ENCODE measurements around the gene UNC79.

UNC79 gene

DNA sequence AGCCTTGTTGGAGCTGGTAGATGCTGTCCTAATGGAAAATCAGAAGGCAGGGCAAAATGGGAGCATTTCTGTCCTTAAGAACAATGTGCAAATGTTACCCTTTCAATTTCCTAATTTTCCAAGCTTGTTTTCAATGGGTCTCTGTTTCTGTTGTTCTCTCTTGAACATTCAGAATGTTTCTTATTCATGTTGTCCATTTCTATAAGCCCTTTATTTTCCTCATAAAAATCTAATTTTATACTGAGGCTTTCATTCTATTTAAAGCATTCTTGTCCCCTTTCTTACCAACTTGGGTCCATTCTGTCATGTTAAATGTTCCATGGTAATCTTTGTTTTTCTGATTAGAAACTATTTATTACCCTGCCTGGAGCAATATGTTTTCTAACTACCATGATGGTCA, 232.6 kb downstream of the UNC79 start:
- no peak for DNase-seq (ENCODE audit: low spot score)

DNA sequence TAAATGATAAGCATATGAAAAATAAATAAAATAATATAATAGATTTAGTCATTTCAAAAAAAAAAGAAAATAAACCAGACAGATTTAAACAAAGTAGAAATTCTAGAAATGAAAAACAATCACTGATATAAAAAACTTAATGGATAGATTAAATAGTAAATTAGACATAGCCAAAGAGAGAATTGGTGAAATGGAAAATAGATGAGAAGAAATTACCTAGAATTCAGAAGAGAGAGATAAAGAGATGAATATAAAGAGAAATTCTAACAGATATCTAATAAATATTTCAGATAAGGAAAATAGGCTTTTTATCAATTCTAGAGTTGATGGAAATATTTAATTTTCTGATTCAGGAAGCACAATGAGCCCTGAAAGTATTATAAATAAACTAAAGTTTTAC, 234.4 kb downstream of the UNC79 start:
- DNase-seq (ENCODE audit: low spot score): no peak

DNA sequence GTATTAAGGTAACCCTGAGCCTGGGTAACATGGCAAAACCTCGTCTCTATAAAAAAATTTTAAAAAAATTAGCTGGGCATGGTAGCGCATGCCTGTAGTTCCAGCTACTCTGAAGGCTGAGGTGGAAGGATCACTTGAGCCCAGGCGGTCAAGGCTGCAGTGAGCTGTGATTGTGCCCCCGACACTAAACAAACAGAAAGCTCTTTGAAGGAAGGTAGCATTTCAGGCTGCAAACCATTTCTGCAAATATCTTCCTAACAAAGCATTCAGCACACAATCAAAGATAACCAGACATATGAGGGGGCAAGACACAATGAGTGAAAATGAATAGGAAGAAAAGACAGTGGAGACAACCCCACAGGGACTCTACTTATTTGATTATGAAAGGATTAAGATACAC, 238.9 kb downstream of the UNC79 start:
- DNase-seq (ENCODE audit: low spot score): no peak

DNA sequence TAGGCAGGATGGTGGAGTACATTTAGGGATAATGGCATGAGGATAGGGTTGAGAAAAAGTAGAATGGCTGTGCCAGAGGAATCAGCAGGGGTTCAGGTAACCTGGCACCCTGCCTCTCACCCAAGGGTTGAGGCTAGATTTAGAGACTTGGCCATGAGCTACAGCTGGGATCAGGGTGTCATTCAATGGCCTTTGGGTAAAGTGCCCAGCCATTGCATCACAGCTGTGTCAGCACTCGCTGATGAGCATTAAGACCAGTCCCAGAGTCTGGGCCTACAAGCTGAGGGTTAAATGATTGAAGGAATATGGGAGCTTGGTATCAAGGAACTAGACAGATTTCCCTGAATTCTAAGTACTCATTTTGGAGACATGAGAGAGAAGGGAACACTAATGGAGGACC, 243.6 kb downstream of the UNC79 start:
- DNase-seq (ENCODE audit: low spot score): no peak

DNA sequence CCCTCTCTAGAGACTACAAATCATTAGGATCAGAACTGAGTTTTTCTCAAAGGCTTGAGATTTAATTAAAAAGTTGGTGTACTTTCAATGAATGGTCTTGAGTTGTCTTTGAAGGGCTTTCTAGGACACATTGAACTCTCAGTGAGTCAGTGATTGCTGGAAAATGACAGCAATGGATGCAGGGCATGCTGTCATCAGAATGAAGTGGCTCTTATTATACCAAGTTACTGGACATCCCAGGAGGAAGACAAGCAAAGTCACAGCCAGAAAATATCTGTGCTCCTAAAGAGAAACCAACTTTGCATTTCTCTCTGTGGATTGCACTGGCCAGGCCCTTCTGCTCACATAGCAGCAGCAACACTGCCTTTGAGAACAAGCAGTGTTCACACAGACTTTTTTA, 244.9 kb downstream of the UNC79 start:
- DNase-seq (ENCODE audit: low spot score): no peak

DNA sequence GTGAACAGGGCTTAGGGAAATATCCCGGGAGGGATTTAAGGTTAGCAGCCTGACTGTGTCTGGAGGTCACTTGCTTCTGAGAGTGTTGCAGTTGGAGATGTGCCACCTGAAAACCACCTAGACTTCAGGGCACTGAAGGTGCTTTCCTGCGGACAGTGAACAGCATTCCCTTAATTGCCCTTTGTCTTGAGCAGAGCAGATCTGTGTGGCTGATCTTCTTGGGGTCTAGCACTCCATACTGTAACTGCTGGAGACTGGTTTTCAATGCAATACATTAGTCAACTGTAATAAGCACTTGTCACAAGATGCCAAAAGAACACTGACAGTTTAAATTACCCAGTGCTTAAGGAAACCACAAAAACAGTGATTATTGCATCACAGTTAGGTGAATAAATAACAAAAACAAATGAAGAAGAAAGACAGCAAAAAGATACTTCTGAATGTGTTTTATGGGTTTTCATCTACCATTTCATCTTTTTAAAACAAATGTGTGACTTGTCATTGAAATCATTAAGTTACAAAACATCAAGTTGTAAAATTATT, 245.7 kb downstream of the UNC79 start:
- DNase-seq (ENCODE audit: low spot score): no peak

DNA sequence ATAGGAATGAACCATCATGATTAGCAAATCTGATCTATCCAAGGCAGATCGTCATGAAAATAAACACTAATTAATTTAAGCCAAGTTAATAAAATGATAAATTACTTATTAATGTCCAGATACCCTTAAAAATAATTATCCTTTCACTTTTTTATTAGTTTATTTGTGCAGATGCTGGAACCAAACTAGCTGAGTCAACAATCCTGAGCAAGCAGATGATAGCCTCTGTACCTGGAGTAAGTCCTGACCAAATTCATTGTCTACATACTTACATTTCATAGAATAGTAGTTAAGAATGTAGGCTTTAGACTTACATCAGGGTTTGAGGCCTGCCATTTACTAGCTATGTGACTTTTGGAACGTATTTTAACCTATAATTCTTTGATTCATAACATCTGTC, 251.7 kb downstream of the UNC79 start:
- no peak for DNase-seq (ENCODE audit: low spot score)

DNA sequence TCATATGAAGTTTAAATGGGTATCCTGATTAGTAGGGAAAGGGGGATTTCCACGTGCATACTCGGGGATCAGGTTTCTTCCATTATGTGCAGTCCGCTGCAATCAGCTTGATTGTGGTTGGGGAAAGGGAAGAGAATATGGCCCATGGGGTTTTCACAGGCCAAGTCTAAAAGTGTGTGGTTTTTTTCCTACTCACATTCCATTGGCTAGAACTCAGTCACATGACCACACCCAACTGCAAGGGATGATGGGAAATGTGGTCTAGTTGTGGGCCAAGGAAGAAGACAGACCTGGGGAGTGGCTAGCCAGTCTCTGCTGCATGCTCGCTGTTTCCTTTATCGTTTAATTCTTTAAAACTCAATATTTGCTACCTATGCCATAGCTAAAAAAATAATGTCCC, 252.5 kb downstream of the UNC79 start:
- DNase-seq (ENCODE audit: low spot score): no peak

DNA sequence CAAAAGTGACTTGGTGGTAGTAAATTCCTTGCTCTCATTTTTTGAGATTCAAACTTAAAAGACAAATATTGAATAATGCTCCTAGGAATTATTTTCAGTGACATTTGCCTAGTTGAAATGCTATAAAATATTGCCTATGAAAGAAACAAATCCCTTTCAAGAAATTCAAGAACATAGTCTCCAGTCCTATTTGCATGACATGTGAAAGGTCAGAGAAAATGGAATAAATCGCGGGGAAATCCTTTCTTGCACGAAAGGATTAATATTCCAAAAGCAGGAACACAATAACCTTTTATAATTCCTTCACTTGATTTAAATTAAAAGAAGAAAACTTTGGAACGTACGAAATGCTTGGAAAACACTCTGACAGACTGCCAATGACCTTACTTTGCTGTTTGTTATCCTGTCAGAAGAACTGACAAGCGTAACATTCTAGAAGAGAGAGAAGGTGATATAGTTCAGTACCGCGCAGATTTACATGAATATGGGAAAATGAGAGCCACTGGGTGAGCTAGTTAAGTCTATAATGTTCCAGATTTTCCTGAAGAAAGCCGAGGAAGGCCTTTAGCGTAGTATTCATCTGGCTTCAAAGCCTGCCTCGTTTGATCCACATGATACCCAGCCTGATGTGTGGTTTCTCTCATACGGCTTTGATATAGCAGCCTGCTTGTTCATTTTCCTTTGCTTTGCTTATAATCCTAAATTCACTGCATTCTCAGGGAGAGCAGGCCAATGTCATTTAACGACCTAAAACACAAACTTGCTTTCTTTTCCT, 254.6 kb downstream of the UNC79 start:
- no peak for DNase-seq (ENCODE audit: low spot score)

DNA sequence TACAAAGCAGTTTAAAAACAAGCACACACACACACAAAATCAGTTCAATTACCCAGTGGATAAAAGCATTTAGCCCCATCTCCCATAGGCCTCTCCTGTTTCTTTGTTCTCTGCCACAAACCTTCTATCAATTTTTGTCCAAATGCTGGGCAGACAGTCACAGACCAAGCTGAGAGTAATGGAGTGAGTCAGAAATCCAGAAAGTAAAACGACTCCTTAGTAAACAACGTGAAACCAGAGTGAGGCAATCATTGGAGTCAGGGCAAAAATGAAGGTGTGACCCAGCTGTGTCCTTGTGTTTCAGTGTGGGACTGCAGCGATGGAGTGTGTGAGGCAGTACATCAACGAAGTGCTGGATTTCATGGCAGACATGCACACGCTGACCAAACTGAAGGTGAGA, 255.5 kb downstream of the UNC79 start:
- no peak for DNase-seq (ENCODE audit: low spot score)

DNA sequence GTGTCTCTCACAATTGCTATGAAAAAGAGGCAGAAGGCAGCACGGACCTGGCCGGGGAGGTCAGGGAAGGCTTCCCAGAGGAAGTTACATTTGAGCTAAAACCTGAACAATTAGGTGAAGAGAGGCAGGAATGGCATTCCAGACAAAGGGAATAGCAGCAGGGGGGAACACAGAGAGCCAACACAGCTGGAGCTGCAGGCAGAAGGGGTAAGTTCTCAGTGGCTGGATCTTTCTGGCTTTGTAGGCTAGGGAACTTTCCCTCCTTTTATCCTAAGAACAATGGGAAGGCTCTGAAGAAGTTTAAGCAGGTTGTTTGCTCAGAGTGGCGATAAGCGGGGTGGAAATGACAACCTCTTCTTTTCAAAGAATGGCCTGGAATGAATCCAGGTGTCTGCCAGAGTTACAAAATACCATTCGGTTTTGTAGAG, 257.5 kb downstream of the UNC79 start:
- no peak for DNase-seq (ENCODE audit: low spot score)

DNA sequence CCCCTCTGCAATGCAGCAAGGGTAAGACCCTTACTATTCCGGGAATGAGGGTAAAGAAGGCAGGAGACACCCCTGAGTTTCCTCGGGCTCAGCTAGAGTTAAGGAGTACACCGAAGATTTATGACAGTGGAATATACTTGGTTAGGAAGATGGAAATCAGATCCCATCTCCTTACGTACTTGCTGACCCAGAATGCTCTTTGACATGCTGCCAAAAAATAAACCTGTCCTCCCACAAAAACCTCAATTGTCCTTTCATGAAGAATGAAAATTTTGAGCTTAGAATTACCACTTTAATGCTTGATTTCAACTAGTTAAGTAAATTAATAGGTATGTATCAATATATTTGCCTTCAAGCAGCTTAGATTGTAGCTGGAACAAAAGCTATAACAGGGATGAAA, 258.1 kb downstream of the UNC79 start:
- no peak for DNase-seq (ENCODE audit: low spot score)

DNA sequence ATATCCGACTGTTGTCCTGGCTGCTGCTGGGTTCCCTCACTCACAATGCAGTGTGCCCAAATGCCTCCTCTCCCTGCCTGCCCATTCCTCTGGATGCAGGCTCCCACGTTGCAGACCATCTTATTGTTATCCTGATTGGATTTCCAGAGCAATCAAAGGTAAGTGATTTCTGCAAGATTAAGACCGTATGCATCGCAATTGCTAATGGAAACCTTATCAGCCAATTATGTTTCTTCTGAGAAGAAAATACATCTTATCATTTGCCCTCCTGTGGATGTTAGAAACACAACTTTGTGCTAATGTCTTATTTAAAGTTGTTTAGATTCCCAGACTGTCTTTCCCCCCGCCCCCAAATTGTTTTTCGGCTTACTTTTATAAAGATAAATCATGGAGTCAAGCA, 259.4 kb downstream of the UNC79 start:
- DNase-seq (ENCODE audit: low spot score): no peak

DNA sequence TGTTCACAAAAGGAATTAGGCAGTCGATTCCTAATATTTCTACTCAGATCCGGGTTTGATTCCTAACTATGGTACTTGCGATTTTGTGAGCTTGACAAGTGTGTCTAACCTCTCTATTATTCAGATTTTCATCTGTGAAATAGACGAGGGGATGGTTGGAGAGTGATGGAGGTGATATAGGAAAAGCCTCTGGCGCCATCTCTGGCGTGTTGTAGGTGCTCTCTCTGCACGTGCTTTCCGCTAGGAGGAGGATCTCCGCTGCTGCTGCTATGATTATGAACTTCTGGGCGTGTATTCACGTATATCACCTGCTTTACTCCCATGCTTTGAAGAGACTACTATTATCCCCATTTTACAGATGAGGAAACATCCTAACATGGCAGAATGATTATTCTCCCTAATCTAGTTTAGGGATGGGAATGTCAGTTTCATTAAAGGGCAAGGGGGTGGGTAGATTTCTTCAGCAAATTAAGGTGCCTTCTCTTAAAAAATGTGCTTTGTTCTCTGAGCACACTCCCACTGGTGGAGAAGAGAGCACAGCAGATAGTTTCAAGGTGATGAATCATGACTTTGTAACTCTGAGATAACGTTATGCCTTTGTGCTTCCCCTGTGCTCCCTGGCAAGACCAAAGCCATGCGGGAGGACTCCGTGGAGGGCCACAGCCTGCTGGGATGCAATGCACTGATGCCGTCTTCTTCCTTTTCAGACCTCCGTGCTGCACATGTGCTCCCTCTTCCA, 260.5 kb downstream of the UNC79 start:
- no peak for DNase-seq (ENCODE audit: low spot score)

DNA sequence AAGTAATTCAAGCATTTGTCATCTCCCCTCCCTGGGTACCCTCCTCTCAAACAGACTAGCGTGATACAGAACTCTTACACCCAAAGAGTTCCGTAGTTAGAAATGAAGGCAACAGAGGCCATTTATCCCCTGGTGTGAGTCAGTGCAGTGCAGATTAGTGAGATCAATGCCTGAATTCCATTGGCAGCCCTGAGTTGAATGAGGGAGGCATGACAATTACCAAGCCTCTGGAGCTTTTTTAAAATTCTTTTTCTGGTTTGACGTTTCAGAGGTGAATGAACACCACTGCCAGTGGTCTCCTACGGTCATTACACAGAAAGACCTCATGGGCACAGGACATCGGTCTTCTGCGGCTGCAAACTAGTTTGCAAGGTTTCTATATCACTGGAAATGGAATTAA, 263.2 kb downstream of the UNC79 start:
- no peak for DNase-seq (ENCODE audit: low spot score)

DNA sequence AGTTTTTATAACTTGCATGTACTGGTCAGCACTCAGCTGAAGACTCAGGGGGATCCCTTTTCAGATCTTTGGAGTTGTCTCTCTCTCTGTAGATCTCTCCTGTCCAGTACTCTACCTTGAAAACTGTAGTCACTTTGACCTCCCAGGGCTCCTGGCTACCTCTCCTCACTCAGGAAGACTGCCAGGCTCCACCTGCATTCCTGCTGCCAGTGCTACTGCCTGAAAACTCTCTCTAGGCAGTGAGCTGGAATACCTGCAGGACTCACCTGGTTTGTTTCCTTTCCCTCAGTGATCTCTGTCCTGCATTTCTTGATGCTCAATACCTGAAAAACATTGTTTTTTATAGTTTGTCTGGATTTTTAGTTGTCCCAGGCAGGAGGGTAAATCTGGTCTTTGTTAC, 270.2 kb downstream of the UNC79 start:
- DNase-seq (ENCODE audit: low spot score): no peak

DNA sequence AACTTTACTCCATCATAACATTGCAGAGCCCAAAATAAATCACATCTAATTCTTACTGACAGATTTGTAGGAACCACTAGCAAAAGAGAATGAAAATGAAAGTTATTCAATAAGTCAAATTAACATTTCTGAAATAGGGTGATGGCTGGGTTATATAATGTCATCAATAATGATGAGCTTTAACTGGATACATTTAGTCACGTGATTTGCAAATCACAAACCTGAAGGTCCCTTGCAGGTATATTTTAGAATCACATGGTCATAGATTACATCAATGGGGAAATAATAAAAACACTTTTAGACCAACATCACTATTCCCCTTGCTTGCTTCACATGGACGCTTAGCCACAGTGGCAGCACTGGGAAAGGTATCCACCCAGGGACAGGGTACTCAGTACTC, 270.8 kb downstream of the UNC79 start:
- no peak for DNase-seq (ENCODE audit: low spot score)

DNA sequence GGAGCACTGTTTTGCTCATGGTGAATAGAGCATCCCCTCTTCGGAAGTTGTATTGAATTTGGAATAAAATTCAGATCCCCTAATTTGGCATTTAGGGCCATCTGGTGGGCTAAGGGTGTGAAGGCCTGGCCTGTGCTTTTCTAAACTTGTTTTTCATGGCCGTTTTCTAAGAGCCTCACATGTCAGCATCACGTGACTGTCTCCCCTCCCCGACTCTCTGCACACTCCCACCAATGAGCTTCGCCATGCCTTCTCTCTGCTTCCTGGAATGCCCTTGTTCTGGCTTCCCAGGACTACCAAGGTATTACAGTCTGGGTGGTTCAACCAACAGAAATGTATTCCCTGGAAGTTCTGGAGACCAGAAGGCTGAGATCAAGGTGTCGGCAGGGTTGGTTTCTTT, 272.2 kb downstream of the UNC79 start:
- DNase-seq (ENCODE audit: low spot score): no peak

DNA sequence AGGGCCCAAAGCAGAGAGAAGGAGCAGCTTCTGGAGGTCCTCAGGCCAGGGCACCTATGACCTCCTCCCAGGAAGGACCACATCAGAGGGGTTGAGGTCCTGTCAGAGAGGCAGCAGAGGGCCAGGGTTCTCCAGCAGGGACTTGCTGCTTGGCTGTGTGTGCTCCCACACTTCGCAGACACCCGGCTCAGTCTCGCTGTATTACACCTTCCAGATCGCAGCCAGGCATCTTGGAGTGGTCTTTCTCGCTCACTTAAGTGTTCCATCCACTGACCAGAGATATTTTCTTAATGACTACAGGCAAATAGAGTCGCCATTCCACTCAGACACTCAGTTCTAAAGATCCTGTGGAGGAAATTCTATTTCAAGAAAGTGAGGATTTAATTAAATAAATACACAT, 273.2 kb downstream of the UNC79 start:
- DNase-seq (ENCODE audit: low spot score): no peak

DNA sequence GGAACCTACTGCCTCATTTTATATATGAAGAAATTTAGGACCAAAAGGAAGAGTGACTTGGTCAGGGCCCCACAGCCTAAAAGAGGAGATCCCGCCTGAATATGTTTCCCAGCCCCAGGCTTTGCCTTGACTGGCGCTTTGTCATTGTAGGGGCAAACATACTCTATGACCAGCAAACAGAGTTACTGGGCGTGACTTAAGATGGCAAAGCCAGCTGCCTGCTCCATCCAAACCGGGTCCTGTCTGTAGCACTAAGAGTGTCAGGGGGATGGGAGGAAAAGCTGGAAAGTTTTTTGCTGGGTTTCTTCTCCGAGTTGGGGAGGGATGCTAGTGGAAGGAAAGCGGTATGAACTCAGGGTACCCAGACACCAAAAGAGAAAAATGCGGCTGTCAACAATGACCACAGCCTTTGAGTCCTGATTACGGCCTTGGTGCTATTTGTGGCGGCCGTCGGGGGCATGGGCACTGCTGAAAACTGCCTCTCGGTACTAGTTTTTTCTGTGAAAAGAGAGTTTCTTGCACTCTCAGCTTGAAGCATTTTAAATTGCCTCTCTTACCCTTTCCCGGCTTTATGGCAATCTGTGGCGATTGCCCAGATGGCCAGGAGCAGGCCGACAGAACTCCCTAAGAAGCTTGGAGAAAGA, 274.9 kb downstream of the UNC79 start:
- no peak for DNase-seq (ENCODE audit: low spot score)

DNA sequence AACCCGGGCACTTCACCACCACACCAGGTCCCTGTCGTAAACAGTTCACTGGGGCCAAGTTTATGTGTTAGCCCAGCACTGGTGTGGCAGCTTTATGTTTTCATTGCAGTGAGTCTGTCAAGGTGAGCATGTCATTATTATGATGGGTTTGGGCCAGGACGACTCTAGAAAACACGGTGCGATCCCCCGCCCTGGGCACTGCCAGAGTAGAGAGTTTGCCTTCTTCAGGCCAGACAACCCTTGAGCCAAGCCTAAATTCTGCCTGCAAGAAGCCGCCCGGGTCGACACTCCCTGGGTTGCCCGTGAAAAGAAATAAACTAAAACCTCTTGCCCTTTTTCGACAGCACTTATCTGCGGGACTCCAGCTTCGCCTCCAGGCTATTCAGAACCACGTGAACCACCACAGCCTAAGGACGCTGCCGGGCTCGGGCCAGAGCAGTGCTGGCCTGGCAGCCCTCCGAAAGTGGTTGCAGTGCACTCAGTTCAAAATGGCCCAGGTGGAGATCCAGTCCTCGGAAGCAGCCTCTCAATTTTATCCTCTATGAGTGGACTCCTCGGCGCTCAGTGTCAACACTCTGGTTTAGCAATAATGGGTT, 275.7 kb downstream of the UNC79 start:
- DNase-seq (ENCODE audit: low spot score): no peak

DNA sequence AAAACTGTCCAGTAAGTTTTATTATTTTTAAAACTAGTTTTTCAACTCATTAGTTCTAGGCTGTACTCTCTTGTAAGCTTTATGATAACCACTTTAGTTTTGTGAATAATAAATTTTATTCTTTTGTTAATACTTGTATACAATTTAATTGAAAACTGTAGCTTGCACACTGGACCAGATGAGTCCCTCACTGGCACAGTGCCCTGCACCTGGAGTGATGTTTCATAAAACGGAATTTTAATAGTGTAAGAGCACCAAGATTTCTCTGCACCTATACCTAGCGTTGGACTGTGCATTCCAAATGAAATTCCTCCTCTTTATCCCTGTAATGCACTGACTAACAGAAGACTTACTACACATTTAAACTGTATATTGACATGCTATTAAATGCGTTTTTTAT, 276.7 kb downstream of the UNC79 start:
- no peak for DNase-seq (ENCODE audit: low spot score)

DNA sequence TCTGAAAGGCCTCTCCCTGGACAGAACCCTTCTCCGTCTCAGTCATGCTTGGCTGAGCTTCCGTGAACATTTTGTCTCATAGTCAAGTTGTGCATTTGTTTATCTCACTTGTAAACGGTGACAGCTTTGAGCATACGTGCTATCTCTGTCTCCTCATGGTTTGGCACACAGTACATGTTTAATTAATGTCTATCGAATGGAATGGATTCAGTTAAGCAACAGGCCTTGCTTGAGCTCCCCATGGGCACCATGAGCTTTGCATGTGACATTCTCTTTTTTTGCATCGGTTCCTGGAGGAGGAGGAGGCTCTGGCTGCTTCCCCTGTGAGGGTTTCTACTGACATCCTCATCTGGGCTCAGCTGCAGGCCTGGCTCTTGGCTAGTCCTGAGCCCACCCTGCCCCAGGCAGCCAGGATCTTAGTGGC, 277.6 kb downstream of the UNC79 start:
- DNase-seq (ENCODE audit: low spot score): no peak
